ENCODE measurements around the gene RBM17.
"Not testable (repeated sequence)": the region's sequence is repeated elsewhere in the genome, so short reads cannot be mapped to it uniquely, and the experiment has no call there.

The RBM17 gene

GRCh38 chr10:6092731-6093130 is 3.9 kb downstream of the RBM17 start:
- Histone ChIP-seq H3K9me3 (ENCODE audit: low read depth, low read length) (no peaks in the 10 kb centered on the region), H3K9ac (ENCODE audit: insufficient read length) (no peak overlapping the region), H3K4me3 (no peak overlapping the region), H3K36me3 (ENCODE audit: insufficient read depth, low read length) (peaks cover under 1% of the 10 kb centered on the region; the same call in 1 of the 2 replicates), H3K27ac (no peak overlapping the region)
- DNase-seq (ENCODE audit: low read depth, low spot score) = no peak
- no peak for TF ChIP-seq EZH2 (IDR thresholded peaks at IDR 0.05)
- TF ChIP-seq POLR2AphosphoS5 (IDR thresholded peaks at IDR 0.05; ENCODE audit: borderline replicate concordance, low read depth, low read length) = no peak
- no peak for TF ChIP-seq FOXP2 (optimal IDR thresholded peaks at IDR 0.05; ENCODE audit: control extremely low read depth, extremely low read length, insufficient read depth)

- Histone ChIP-seq H3K4me3 (peak overlapping the region; percentile 49; the same call in 1 of the 2 replicates), H3K9ac (ENCODE audit: insufficient read length) (no peak overlapping the region), H3K9me3 (ENCODE audit: low read depth, low read length) (no peaks in the 10 kb centered on the region), H3K36me3 (ENCODE audit: insufficient read depth, low read length) (peaks cover 6% of the 10 kb centered on the region; the same call in 1 of the 2 replicates), H3K27ac (no peak overlapping the region)
- peak; percentile 52 for DNase-seq (ENCODE audit: low read depth, low spot score)
- TF ChIP-seq EZH2 (IDR thresholded peaks at IDR 0.05) (no peak), POLR2AphosphoS5 (IDR thresholded peaks at IDR 0.05; ENCODE audit: borderline replicate concordance, low read depth, low read length) (no peak), FOXP2 (optimal IDR thresholded peaks at IDR 0.05; ENCODE audit: control extremely low read depth, extremely low read length, insufficient read depth) (no peak)
Observed at GRCh38 chr10:6095810-6096570, 7.2 kb downstream of the RBM17 start.

DNA sequence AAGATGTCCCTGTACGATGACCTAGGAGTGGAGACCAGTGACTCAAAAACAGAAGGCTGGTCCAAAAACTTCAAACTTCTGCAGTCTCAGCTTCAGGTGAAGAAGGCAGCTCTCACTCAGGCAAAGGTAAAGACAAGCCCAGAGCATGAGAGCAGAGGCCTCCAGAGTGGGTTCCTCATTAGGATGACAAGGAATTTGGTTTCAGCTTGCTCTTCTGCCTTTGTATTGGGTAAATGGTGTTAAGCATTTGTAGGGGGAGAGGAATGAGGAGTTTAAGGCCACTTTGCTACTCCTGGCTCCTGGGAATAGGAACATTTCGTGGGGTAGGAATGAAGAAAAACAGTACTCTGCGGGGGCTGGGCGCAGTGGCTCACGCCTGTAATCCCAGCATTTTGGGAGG is 8.2 kb downstream of the RBM17 start:
- no peak for DNase-seq (ENCODE audit: low read depth, low spot score)
- TF ChIP-seq FOXP2 (optimal IDR thresholded peaks at IDR 0.05; ENCODE audit: control extremely low read depth, extremely low read length, insufficient read depth) (no peak), EZH2 (IDR thresholded peaks at IDR 0.05) (no peak), POLR2AphosphoS5 (IDR thresholded peaks at IDR 0.05; ENCODE audit: borderline replicate concordance, low read depth, low read length) (no peak)
- Histone ChIP-seq H3K9me3 (ENCODE audit: low read depth, low read length) (no peaks in the 10 kb centered on the region), H3K9ac (ENCODE audit: insufficient read length) (no peak overlapping the region), H3K4me3 (no peak overlapping the region), H3K27ac (no peak overlapping the region), H3K36me3 (ENCODE audit: insufficient read depth, low read length) (peaks cover 15% of the 10 kb centered on the region; the same call in 1 of the 2 replicates)

DNA sequence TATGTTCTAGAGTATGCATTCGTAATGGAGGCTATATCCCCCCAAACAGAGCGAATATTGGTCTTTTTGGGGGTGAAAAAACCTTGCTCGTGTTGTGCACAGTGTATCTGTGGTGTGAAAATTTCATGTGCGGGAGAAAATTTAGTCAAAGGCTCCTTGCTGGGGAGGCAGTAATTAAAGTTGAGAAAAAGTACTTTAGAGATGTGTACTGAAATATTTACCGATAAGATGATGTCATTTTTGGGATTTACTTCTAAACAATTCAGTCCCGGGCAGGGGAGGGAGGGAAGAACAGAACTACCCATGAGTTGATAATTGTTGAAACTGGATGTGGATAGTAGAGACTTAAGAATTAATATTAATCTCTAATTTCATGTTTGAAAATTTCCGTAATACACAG is 9.3 kb downstream of the RBM17 start:
- peaks cover 25% of the 10 kb centered on the region; the same call in 1 of the 2 replicates for H3K36me3 ChIP-seq (ENCODE audit: insufficient read depth, low read length)
- no peak overlapping the region for H3K27ac ChIP-seq
- no peak overlapping the region for H3K4me3 ChIP-seq
- DNase-seq (ENCODE audit: low read depth, low spot score) = no peak
- no peaks in the 10 kb centered on the region for H3K9me3 ChIP-seq (ENCODE audit: low read depth, low read length)
- H3K9ac ChIP-seq (ENCODE audit: insufficient read length) = no peak overlapping the region
- TF ChIP-seq POLR2AphosphoS5 (IDR thresholded peaks at IDR 0.05; ENCODE audit: borderline replicate concordance, low read depth, low read length) (no peak), FOXP2 (optimal IDR thresholded peaks at IDR 0.05; ENCODE audit: control extremely low read depth, extremely low read length, insufficient read depth) (no peak), EZH2 (IDR thresholded peaks at IDR 0.05) (no peak)

DNA sequence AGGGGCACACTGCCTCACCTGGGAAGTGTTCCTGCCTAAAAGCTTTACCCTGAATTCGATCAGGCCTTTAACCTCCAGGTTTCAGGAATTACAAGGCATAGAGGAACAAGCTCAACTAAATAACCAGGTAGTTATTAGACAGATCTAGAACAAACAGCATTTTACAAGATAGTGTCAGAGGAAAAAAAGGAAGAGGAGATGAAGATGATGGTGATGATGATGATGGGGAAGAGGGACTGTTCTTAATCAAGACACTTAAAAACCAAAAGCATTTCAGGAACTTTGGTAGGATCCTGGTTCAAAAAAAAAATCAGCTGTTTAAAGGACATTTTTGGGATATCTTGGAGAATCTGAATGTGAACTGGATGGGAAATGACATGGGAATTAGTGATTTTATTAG is 11.5 kb downstream of the RBM17 start:
- Histone ChIP-seq H3K27ac (no peak overlapping the region), H3K36me3 (ENCODE audit: insufficient read depth, low read length) (peaks cover 28% of the 10 kb centered on the region; the same call in 1 of the 2 replicates), H3K9me3 (ENCODE audit: low read depth, low read length) (no peaks in the 10 kb centered on the region), H3K9ac (ENCODE audit: insufficient read length) (no peak overlapping the region), H3K4me3 (no peak overlapping the region)
- TF ChIP-seq POLR2AphosphoS5 (IDR thresholded peaks at IDR 0.05; ENCODE audit: borderline replicate concordance, low read depth, low read length) (no peak), EZH2 (IDR thresholded peaks at IDR 0.05) (no peak), FOXP2 (optimal IDR thresholded peaks at IDR 0.05; ENCODE audit: control extremely low read depth, extremely low read length, insufficient read depth) (no peak)
- DNase-seq (ENCODE audit: low read depth, low spot score) = no peak

GRCh38 chr10:6101181-6101580 is 12.3 kb downstream of the RBM17 start:
- Histone ChIP-seq H3K4me3 (no peak overlapping the region), H3K9ac (ENCODE audit: insufficient read length) (no peak overlapping the region), H3K9me3 (ENCODE audit: low read depth, low read length) (no peaks in the 10 kb centered on the region), H3K27ac (no peak overlapping the region), H3K36me3 (ENCODE audit: insufficient read depth, low read length) (peaks cover 33% of the 10 kb centered on the region; the same call in 1 of the 2 replicates)
- TF ChIP-seq FOXP2 (optimal IDR thresholded peaks at IDR 0.05; ENCODE audit: control extremely low read depth, extremely low read length, insufficient read depth) (no peak), POLR2AphosphoS5 (IDR thresholded peaks at IDR 0.05; ENCODE audit: borderline replicate concordance, low read depth, low read length) (no peak), EZH2 (IDR thresholded peaks at IDR 0.05) (no peak)
- no peak for DNase-seq (ENCODE audit: low read depth, low spot score)

DNA sequence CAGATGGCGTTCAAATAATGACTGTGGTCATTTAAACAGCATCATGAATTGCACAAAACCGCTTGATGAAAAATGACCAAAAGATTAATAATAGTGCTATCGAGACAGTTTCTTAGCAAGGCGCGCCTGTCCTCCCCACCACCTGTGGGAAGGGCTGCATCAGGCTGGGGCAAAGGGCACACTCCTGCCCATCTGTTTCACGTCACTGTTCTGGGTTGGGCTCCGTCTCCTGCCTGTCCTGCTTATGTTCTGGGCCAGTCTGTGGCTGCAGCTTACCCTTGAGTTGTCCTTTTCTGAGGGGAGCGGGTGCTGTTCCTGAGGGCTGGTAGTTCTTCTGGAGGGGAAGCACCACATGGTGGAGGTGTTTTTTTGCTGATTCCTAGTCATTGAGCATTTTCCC is 13.3 kb downstream of the RBM17 start:
- Histone ChIP-seq H3K36me3 (ENCODE audit: insufficient read depth, low read length) (peaks cover 36% of the 10 kb centered on the region; the same call in 1 of the 2 replicates), H3K9me3 (ENCODE audit: low read depth, low read length) (no peaks in the 10 kb centered on the region), H3K9ac (ENCODE audit: insufficient read length) (no peak overlapping the region), H3K4me3 (no peak overlapping the region), H3K27ac (no peak overlapping the region)
- no peak for DNase-seq (ENCODE audit: low read depth, low spot score)
- TF ChIP-seq EZH2 (IDR thresholded peaks at IDR 0.05) = no peak
- TF ChIP-seq FOXP2 (optimal IDR thresholded peaks at IDR 0.05; ENCODE audit: control extremely low read depth, extremely low read length, insufficient read depth) = no peak
- no peak for TF ChIP-seq POLR2AphosphoS5 (IDR thresholded peaks at IDR 0.05; ENCODE audit: borderline replicate concordance, low read depth, low read length)

- no peak overlapping the region for H3K4me3 ChIP-seq
- TF ChIP-seq POLR2AphosphoS5 (IDR thresholded peaks at IDR 0.05; ENCODE audit: borderline replicate concordance, low read depth, low read length) = no peak
- no peak for TF ChIP-seq EZH2 (IDR thresholded peaks at IDR 0.05)
- no peak for TF ChIP-seq FOXP2 (optimal IDR thresholded peaks at IDR 0.05; ENCODE audit: control extremely low read depth, extremely low read length, insufficient read depth)
- H3K9me3 ChIP-seq (ENCODE audit: low read depth, low read length) = no peaks in the 10 kb centered on the region
- H3K27ac ChIP-seq = no peak overlapping the region
- no peak for DNase-seq (ENCODE audit: low read depth, low spot score)
- H3K9ac ChIP-seq (ENCODE audit: insufficient read length) = no peak overlapping the region
- H3K36me3 ChIP-seq (ENCODE audit: insufficient read depth, low read length) = peaks cover 37% of the 10 kb centered on the region; the same call in 1 of the 2 replicates
Observed at GRCh38 chr10:6103591-6103990, 14.8 kb downstream of the RBM17 start.

DNA sequence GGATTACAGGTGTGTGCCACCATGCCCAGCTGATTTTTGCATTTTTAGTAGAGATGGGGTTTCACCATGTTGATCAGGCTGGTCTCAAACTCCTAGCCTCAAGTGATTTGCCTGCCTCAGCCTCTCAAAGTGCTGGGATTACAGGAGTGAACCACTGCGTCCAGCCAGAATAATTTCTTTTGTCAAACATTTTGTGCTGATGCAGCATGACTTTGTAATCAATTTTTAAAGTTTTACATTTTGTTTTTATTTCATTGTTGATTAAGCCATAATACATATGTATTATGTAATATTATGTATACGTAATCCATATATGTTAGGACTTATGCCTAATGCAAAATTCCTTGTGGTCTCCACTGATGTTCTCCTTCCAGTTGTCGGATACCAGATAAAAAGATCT is 18.8 kb downstream of the RBM17 start:
- not testable (repeated sequence) for H3K4me3 ChIP-seq; H3K9ac ChIP-seq (ENCODE audit: insufficient read length); H3K9me3 ChIP-seq (ENCODE audit: low read depth, low read length); H3K27ac ChIP-seq; DNase-seq (ENCODE audit: low read depth, low spot score)
- H3K36me3 ChIP-seq (ENCODE audit: insufficient read depth, low read length) = peaks cover 54% of the 10 kb centered on the region

Measured in SK-N-MC (cell line).